NCI-H510A (cell line): ENCODE data around the gene KCNQ1OT1.

Experiments
- DNase-seq: peaks from one replicate; lab custom pipeline; 2025; lab: John Stamatoyannopoulos, UW

KCNQ1OT1 gene

DNA sequence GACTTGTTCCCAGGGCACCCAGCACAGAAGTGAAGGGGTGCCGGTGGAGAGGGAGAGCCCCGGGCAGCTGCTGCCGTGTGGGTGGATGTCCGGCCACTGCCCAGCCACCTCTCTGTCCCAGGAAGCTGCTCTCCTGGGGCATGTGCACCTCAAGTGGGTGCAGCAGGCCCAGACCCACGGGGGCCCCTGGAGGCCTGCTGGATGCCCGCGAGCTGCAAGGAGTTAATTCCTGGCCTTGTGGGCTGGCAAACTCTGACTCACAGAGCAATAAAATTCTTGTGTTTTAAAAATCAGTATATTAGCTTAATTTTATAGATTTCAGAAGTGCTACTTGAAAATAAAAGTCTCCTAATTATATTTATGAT, 37.4 kb upstream of the KCNQ1OT1 start:
- no peak for DNase-seq

DNA sequence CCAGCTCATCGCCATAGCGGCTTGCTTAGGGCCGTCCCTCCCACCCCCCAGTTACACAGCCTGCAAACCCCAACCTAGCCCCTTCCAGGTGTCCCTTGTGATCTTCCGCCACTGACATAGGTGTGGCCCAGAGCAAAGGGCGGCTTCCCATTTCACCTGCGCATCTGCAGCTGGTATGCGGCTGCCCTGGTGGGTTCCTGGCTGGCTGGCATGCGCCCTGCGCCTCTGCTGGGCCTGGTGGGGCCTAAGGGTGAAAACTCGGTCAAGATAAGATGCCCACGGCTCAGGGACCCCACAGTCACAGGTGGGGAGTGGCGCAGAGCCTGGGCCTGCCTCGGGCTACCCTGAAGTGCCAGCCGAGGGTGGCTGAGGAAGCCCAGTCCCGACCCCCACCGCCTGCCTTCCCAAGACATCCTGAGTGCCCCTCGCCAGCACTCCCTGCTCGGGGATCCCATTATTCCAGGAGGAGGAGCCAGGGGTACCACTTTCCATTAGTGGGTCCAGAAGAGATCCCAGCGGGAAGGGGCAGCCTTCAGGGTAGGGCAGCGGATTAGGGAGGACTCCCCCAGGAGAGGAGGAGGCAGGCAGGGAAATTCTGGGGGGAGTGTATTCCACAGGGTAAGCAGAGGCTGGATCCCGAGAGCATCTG, 36.9 kb upstream of the KCNQ1OT1 start:
- DNase-seq = no peak

DNA sequence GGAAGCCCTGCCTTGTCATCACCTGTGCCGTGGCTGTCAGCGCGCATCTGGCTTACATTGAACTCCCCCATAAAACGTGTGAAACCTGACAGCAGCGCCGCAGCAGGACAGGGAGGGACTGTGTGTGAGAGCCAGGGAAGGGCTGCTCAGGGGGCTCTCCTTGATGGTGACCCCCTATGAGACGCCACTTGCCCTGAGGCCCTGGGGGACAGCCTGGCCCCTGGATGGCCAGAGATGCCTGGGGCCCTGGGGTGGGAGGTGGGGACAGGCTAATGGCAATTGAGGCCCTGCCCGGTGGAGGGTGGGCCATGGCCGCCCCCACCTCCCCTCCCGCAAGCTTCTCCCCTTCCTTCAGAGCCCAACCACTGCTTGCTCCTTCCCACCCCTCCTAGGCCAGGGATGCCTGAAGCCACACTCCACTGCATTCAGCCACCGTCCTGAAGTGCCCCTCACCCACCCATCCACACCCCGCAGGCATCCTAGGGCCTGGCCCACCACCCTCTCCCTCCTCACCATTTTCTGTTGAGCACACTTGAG, 35.3 kb upstream of the KCNQ1OT1 start:
- no peak for DNase-seq

DNA sequence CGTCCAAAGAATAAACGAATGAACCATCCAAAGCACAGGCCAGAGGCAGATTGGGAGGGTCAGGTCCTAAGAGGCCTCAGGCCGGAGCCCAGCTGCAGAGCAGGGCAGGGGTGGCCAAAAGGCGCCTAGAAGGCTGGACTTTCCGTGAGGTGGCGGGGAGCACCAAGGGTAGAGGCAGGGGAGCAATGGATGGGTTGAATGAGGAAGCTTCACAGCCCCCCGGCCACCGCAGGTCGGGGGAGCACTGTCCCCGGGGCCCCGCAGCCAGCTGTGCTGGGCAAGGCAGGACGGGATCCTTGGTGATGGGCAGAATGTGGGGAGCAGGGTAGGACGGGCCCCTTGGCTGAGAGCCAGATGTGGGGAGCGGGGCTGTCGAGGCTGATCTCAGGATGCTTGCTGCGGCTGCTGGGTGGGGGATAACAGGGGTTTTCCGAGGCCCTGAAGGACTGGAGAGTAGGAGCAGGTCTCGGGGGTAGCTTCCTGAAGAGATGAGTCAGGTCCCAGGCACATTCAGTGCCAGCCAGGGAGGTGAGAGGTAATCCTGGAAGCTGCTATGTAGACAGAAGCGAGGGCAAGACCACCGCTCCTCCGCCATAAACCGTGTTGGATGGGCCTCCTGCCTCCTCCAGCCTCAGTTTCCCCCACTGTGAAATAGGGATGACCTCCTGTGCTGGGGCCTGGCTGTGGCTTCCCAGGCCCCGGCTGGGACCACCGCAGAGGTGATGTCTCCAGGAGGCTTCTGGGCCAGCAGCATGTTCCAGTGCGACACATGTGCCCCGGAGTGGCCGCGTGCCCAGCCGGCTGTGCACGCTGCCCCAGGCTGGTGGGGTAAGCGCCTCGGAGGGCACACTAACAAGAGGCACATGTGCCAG, 34.6 kb upstream of the KCNQ1OT1 start:
- no peak for DNase-seq

DNA sequence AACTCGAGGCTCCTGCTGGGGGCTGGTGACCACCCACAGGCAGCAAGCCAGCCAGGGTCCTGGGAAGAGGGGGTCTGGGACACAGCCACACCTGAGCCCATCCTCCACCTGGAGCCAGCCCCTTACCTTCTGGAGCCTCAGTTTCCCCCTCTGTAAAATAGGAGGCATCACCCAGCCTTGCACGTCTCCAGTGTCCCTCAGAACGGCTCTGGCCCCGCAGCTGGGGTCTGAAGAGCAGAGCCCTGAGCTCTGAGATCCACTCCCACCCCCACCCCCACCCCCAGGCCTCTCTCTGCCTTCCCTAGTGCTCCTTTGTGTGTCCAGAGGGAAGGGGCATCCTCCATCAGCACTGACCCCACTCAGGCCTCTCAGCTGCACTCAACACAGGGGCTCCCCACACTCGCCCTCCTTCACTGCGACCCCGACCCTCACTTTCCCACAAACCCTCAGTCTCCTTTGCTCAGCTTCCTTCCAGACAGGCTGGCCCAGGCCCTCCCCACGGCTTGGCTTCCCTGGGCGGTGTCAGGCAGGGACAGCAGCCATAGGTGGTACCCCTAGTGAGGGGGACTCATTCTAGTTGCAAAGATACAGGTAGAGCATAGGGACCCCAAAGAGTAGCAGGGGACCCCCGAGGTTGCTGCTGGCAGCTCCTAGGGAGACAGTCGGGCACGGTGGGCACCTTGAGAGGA, 33.3 kb upstream of the KCNQ1OT1 start:
- no peak for DNase-seq

DNA sequence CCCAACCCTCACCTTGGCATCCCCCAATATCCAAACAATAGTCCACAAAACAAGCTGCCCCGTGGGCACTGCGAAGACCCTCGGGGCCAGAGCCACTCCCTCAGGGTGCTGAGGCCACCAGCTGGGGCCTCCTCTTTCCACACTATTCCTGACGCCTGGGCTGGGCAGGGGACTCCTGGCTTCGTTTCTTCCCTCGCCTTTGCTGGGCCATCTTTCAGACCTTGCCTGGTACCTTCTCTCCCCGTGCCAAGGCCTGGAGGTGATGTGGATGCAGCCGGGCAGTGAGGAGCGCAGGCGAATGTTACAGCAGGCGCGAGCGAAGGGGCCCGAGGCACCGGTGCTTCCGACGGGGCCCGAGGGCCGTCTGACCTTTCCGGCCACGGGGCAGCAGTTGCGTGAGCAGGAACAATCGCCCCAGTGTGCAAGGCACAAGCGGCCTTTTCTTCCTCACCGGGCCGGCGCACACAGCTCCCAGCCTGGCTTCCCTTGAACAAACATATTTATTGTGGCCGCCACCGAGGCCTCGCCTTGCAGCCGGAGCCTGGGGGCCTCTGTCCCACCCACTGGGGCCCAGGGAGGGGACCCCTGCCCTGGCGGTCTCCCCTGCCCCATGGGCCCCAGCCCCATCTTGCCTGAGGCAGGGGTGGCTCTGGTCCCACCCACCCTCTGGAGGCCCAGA, 32.6 kb upstream of the KCNQ1OT1 start:
- no peak for DNase-seq

DNA sequence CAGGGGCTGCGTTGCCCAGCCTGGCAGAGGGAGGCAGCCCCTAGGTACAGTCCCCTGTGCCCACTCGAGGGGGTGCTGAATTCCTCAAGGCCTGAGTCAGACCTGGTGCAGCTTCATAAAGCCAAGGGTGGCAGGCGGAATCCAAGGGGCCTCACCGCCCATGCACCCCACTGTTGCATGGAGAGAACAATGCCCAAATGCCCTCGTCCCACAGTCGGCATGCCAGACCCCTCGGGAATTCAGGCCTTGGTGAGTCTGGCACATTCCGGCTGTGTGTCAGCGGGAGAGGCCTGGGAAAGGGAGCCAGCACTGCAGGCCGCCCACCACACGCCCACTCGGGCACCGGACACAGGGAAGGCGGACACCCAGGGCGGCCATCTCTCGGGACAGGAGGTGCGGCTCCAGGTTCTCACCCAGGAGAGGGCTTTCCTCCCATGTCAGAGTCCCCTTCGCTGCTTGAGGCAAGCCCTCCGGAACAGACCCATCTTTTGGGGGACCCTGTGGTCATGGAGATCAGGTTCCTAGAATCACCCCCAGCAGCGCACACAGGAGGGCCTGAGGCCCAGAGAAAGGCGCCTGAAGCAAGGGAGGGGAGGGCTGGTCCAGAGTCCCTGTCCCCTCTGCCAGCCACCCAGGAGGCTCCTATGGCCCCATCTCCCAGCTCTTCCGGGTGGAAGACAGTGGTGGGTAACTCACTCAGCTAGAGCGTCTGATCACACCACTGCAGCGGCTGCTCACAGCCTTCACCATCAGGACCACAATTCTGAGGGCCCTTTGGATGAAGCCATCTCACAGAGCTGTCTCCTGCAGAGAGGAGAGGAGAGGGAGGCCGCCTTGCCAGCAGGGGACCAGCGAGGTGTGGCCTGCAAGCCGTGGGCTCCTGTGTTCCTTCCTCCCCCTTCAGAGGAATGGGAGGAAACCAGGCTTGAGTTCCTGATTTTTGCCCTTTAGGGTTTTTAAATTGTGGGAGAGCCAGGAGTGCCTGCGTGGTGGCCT, 31.6 kb upstream of the KCNQ1OT1 start:
- DNase-seq = no peak

DNA sequence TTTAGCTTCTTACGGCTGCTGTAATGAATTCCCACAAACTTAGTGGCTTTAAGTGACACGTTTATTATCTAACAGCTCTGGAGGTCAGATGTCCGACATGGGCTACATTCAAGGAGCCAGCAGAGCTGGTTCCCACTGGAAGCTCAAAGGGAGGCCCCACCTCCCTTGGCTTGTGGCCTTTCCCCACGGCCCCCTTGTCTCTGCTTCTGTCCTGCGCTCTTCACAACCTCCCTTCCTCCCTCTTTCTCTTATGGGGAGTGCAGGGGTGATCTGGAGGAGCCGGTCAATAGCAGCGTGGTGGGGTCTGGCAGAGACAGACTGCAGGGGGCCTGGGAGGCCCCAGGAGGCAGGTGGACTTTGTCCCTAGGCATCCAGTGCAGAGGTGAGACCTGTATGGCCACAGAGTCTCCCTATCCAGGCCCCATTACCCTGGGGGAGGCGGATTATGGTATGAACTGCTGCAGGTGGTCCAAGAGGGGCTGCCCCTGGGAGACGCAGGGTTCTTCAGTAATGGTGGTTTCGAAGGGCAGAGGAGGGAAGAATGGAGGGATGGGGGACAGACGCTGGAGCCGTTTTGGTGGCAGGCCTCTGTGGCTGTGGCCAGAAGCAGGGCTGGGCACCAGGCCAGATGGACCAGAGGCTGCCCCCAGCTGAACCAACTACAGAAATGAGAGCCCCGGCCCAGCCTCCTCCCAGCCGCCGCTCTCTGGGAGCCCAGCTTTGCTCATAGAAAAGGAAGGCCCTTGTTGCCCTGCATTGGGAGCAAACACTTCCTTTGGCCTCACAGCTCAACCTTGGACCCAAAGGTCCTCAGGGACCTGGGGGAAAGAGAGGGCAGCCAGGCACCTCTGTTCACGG, 30.7 kb upstream of the KCNQ1OT1 start:
- DNase-seq = no peak

DNA sequence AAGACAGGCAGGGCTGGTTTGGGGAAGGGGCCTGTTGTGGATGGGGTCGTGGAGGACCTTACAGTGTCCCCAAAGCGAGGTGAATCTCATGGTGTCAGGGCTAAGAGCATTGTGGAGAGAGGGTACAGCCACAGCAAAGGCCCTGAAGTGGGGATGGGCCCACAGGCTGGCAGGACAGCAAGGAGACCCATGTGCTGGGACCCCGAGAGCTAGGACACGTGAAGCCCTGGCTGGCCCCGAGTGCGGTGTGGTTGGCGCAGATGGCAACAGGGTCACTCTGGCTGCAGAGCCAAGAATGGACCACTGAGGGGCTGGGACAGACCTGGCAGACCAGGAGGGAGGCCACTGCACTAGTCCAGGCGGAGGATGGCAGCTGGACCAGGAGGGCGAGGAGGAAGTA, 30.0 kb upstream of the KCNQ1OT1 start:
- no peak for DNase-seq

DNA sequence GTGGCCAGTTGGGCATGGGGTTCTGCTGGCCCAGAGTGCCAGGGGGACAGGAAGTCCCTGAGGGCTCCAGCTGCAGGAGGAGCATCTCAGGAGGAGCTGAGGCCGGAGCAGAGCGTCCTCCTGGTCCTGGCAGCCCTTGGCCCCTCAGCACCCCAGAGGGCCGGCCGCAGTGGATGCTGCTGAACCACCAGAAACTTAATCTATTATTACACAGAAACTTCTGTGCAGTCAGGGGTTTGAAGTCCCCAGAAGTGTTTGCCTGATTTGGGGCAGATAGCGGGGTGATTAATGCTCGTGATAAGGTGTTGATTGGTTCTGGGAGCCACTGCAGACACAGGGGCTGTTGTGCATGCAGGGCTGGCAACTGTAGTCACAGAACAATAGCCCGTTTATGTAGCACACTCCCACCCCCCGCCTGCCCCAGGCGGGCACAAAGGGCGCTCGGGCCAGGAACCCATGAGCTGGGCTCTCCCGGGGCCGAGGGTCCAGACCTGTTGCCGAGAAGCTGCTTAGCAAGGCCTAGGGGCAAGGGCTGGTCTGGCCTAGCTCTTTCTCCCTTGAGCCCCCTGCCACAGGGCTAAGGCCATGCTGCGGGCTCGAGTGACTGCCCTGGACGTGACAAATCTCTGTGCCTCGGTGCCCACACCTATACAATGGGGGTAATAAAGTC, 29.0 kb upstream of the KCNQ1OT1 start:
- no peak for DNase-seq

DNA sequence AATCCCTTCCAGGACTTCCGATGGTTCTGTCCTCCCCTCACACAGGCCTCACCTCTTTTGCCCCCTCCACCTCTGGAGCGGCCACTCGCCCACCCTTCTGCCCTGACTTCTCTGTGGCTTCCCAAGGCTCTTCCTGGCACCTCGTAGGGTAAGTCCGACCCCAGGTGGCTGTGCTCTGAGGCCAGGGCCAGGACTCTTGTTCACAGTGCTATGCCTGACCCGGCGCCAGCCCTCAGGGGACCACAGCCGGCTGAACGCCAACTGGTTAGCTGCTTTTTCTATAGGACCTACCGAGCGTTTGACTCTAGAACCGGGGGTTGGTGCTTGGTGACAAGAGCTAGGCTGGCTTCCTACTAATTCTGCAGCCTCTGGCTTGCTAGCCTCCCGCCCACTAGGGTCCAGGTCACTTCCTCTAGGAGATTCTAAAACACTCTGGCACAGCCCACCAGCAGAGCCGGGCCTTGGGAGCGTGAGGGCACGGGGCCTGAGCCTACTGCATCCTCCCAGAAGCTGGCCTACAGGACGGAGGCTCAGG, 28.4 kb upstream of the KCNQ1OT1 start:
- no peak for DNase-seq

DNA sequence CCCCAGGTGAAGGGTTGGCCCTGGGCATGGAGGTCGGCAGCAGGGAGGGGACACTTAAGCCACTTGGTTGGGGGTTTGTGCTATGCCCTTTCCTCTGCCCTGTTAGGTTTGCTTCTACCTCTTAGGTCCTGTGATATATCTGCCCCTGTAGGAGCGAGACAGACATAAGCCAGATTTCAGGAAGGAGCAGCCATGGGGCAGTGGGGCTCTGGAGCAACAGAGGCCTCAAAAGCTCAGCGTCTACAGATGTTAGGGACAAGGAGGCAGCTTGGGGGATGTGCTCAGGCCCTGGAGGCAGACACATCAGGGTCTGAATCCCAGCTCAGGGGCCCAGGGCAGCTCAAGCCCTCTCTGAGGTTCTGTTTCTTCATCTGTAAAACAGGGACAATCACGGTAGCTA, 27.2 kb upstream of the KCNQ1OT1 start:
- no peak for DNase-seq

DNA sequence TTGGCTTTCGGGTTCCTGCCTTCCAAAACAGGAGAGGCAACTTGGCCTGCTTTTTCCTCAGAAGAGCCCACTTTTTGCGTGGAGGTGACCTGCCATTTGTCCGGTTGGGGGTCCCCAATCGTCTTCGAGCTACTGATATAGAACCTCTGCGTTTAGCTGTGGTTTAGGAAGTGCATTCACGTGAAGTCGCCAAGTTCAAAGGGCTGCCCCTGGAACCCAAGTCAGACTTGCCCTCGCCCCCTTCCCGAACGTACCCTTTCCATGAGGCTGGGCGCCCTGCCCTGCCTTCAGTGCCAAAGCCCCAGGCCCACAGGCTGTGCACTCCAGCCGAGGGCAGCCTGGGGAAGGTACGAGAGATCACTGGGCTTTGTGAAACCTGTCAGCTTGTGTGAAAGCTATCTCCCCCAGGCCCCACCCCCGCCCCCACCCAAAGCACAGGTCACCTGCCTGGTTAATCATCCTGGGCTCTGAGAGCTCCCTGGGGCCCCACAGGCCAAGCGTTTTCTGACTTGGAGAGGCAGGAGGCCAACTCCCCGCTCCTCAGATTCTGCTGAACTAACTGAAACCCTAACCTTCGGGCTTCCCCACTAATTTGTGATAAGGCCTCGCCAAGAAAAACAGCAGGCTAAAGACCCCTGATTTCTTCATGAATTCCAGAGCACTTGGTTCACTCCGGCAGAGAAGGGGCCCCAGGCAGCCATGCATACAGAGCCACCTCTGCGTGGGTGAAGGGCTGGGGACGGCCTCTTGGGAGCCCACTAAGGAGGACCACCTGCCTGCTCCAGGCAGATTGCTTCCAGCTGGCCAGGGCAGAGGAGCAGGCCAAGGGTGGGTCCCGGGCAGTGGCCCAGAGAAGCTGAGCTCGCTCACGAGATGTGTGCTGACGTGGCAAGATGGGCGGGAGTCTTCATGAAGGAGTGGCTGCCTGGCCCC, 25.8 kb upstream of the KCNQ1OT1 start:
- no peak for DNase-seq

DNA sequence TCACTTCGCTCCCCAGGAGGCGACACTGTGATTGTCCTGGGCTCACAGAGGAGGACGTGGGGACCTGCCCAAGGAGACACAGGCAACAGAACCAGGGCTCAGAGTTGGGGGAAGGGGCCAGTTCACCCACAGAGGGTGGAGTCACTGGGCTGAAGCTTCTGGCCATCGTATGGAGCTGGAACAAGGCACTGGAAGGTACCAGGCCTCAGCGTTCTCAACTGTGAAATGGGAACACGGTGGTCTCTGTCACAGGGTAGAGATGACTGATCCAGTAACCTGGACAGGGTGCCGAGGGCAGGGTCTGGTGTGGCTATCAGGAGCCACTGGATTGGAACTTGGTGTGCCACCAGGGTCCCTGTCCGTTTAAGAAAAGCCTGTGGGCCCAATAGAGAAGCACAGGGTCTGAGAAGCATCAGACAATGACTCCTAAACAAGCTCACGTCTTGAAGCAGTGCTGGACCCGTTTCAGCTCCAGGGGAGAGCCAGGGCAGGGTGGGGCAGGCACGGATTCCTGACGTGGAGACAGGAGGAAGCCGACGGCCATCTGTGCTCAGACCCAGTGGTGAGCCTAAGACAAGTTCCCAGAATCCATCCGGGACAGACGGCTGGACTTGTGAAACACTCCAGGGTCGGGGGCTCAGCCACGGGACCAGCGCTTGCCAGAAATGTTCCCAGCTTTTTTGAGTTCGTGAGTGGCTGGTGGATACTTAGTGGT, 25.0 kb upstream of the KCNQ1OT1 start:
- DNase-seq = no peak

DNA sequence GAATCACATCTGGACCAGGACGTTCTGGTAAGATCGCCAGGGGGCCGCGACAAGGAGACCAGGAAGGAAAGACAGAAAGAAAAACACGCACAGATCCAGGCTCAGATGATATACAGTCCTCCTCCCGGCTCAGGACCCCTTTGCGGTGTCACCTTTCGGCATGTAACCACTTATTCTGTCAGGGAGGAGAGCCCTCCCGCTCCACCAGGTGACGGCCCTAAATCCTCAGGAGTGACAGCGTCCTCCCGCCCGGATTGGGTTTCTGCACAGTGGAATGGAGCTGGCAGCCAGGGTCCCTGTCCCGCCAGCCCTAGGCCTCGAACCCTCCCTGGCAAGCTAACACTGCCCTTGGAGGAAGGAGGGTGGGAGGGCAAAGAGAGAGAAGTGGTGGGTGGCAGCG, 24.3 kb upstream of the KCNQ1OT1 start:
- no peak for DNase-seq

DNA sequence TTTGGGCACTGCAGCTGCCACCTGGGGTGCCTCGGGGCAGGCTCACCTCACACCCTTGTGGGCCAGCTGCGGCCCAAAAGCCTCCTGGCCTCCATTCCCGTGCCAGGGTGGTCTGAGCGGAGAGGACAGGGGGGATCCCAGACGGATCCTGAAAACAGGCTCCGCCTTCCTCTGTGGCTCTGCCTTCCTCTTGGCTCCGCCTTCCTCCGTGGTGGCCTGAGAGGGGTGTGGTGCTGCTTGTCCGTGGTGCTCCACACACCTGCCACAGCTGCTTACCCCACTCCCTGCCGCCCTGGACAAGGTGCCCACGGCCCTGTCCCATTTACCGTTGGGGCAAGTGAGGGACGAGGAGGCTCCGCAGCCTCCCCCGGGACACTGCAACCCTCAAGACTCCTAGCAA, 23.2 kb upstream of the KCNQ1OT1 start:
- DNase-seq = no peak

DNA sequence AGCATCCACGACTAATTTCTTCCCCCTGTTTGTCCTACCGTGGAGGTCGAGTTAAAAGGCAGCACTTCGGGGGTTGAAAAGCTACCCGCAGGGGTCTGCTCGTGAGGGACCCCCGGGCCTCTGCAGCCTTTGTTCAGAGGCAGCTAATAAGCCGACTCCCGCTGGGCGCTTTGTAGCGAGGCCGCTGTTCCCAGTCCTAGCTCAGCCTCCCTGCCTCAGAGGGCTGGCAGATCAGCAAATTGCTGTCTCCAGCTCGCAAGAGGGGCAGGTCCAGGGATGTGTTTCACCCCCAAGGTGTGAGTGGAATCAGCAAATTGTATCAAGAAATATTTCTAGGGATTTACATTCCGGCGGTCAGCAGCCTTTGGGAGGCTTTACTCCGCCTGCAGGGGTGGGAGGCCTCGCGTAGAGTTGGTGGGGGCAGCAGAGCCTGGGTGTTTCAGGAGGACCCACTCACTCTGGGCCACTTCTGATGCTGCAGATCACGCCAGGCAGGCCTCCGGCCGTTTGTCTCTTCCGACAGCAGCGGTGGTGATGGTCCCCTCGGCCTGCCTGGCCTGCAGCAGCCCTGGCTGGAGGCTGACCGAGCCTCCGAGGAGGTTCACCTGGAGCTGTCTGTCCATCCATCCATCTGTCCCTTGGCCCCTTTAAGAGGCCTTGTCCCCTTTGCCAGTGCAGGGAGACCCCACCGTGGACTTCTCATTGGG, 21.6 kb upstream of the KCNQ1OT1 start:
- DNase-seq = no peak
